Measurements from ENCODE around the gene KLF15.

- TF ChIP-seq POLR2A (IDR thresholded peaks at IDR 0.05) (no peak), CTCF (IDR thresholded peaks at IDR 0.05) (no peak)
These were observed 21.1 kb upstream of the KLF15 start for GRCh38 chr3:126378341-126378751.

All from lower leg skin (tissue), 3 donors.